22Rv1 (cell line): ENCODE measurements around the gene LZTS3.

ENCODE experiments used
- H3K27ac ChIP-seq: fragments of 450-650 bp; 2 replicates; pipeline ENCODE4 v1.5.1; 2017
- CTCF ChIP-seq: fragments of 450-650 bp; IDR thresholded peaks from 2 replicates; pipeline ENCODE4 v1.5.1; 2017; ENCODE audit warnings: mild to moderate bottlenecking
- ZFX ChIP-seq: fragments of 450-650 bp; IDR thresholded peaks from 2 replicates; pipeline ENCODE4 v1.6.1; 2017; ENCODE audit warnings: antibody characterized with exemption, borderline replicate concordance

LZTS3 gene

GRCh38 chr20:3123542-3123941 is 49.8 kb downstream of the LZTS3 start:
- no peak overlapping the region for H3K27ac ChIP-seq
- TF ChIP-seq CTCF (no peak), ZFX (no peak)

- H3K27ac ChIP-seq = no peak overlapping the region
- TF ChIP-seq CTCF (no peak), ZFX (no peak)
These were observed 51.3 kb downstream of the LZTS3 start for GRCh38 chr20:3121955-3122610.

GRCh38 chr20:3121271-3121911 is 52.0 kb downstream of the LZTS3 start:
- no peak for TF ChIP-seq CTCF
- no peak for TF ChIP-seq ZFX
- H3K27ac ChIP-seq = no peak overlapping the region

GRCh38 chr20:3119044-3119443 is 54.3 kb downstream of the LZTS3 start:
- peak overlapping the region; percentile 60; the same call in 1 of the 2 replicates for H3K27ac ChIP-seq
- TF ChIP-seq ZFX (no peak), CTCF (no peak)

GRCh38 chr20:3117839-3118379 is 55.4 kb downstream of the LZTS3 start:
- TF ChIP-seq CTCF = peak; percentile 86
- peak overlapping the region; percentile 60 for H3K27ac ChIP-seq

GRCh38 chr20:3116341-3116740 is 57.0 kb downstream of the LZTS3 start:
- TF ChIP-seq ZFX (no peak), CTCF (no peak)

More at GRCh38 chr20:3116341-3116740, 57.0 kb downstream of the LZTS3 start:
- H3K27ac ChIP-seq = no peak overlapping the region
